Liver (tissue), 3 donors: ENCODE data around the gene MOV10L1.

Experiments
- CTCF ChIP-seq: fragments of 150-350 bp; IDR thresholded peaks from 2 replicates; pipeline ENCODE4 v1.5.1; 2017; ENCODE audit warnings: improper control_type of control experiment, low read depth, low read length; ENCODE audit not compliant: missing input control
- EGR1 ChIP-seq, 2 donors: IDR thresholded peaks; 2 replicates each; pipeline ENCODE4 v1.6.1; 2016 to 2018; ENCODE audit warnings: antibody characterized with exemption in 2 of 2, low read depth in 2 of 2
- GABPA ChIP-seq, 2 donors: IDR thresholded peaks in 1 of 2; conservative IDR thresholded peaks in 1 of 2; 2 replicates each; pipeline ENCODE4 v1.6.1; 2016; ENCODE audit warnings: antibody characterized with exemption in 2 of 2, mild to moderate bottlenecking in 1 of 2, moderate library complexity in 1 of 2
- HNF4A ChIP-seq, 2 donors: conservative IDR thresholded peaks; 2 replicates each; pipeline ENCODE4 v1.6.1; 2016; ENCODE audit warnings: antibody characterized with exemption in 2 of 2, mild to moderate bottlenecking in 2 of 2
- JUND ChIP-seq, 2 donors: IDR thresholded peaks; 2 replicates each; pipeline ENCODE4 v1.6.1; 2016; ENCODE audit warnings: antibody characterized with exemption in 2 of 2
- RAD21 ChIP-seq, 2 donors: IDR thresholded peaks; 2 replicates each; pipeline ENCODE4 v1.6.1; 2016; ENCODE audit warnings: antibody characterized with exemption in 2 of 2, mild to moderate bottlenecking in 2 of 2
- REST ChIP-seq: IDR thresholded peaks from 2 replicates; pipeline ENCODE4 v1.6.1; 2016; ENCODE audit warnings: antibody characterized with exemption, mild to moderate bottlenecking
- SP1 ChIP-seq: IDR thresholded peaks from 2 replicates; pipeline ENCODE4 v1.6.1; 2018; ENCODE audit warnings: antibody characterized with exemption, mild to moderate bottlenecking
- TAF1 ChIP-seq: conservative IDR thresholded peaks from 2 replicates; pipeline ENCODE4 v1.6.1; 2016; ENCODE audit warnings: antibody characterized with exemption, mild to moderate bottlenecking
- YY1 ChIP-seq: IDR thresholded peaks from 2 replicates; pipeline ENCODE4 v1.6.1; 2016; ENCODE audit warnings: antibody characterized with exemption, mild to moderate bottlenecking
- ZBTB33 ChIP-seq: IDR thresholded peaks from 2 replicates; pipeline ENCODE4 v1.6.1; 2016; ENCODE audit warnings: antibody characterized with exemption
- donor health status: healthy.
- donor health status: healthy.

- TF ChIP-seq RAD21 (IDR thresholded peaks at IDR 0.05): no peak
- TF ChIP-seq CTCF: no peak
- no peak for TF ChIP-seq EGR1 (IDR thresholded peaks at IDR 0.05; ENCODE audit: low read depth in 2 of 2)
- no peak for TF ChIP-seq SP1
- TF ChIP-seq TAF1: no peak
- no peak for TF ChIP-seq GABPA (IDR thresholded peaks at IDR 0.05 in 1 of 2, conservative IDR thresholded peaks at IDR 0.05 in 1 of 2)
- TF ChIP-seq HNF4A (conservative IDR thresholded peaks at IDR 0.05): no peak
- TF ChIP-seq JUND (IDR thresholded peaks at IDR 0.05): no peak
- no peak for TF ChIP-seq ZBTB33
- no peak for TF ChIP-seq REST
- no peak for TF ChIP-seq YY1
Observed at GRCh38 chr22:50082961-50083461, 6.8 kb upstream of the MOV10L1 start.
